GM12878 (cell line): ENCODE results near the gene MIA. TPM values are rescaled to one million over a fixed set of nuclear protein-coding genes. Genes with fewer than 3 reads are reported as not detected.

Source experiments
- ATAC-seq: fragments of 200-7000 bp; cut with Tn5 transposase; 3 replicates; pipeline ENCODE4 v1.9.1; 2020; ENCODE audit warnings: mild to moderate bottlenecking, moderate library complexity
- BruUV-seq: library from RNA; stranded (reverse); fragments of 400-500 nt; replicated peaks from 2 replicates; lab custom pipeline; 2021; lab: Mats Ljungman, UMichigan
- CTCF ChIA-PET: fragments of 300-600 bp; sonication (Branson Sonifier 250); formaldehyde crosslinking; extraction: SDS; loops from one replicate; lab custom pipeline; 2021; ENCODE audit warnings: inconsistent platforms; lab: Yijun Ruan, JAX
- POLR2A ChIA-PET: fragments of 350-600 bp; formaldehyde crosslinking; extraction: SDS; loops from one replicate; lab custom pipeline; 2021; ENCODE audit warnings: inconsistent platforms; lab: Charles Lee
- RAD21 ChIA-PET: fragments of 300-600 bp; sonication (Branson Sonifier 250); formaldehyde crosslinking; loops from one replicate; lab custom pipeline; 2023; ENCODE audit warnings: antibody characterized with exemption; ENCODE audit not compliant: unreplicated experiment; lab: Charles Lee
- SMC1A ChIA-PET: fragments of 300-600 bp; sonication (Branson Sonifier 250); formaldehyde crosslinking; loops from one replicate; lab custom pipeline; 2023; ENCODE audit not compliant: unreplicated experiment, uncharacterized antibody; lab: Charles Lee
- DNase-seq: peaks from one replicate; pipeline ENCODE4 v3.0.0-alpha.2; 2011; ENCODE audit warnings: low read depth, low spot score
- FAIRE-seq: peaks from 3 replicates; lab custom pipeline; 2011; peaks lifted over from hg19 to GRCh38; lab: Jason Lieb, UNC
- H2AFZ ChIP-seq: 2 replicates; pipeline ENCODE4 v1.6.0; 2011; ENCODE audit warnings: low read depth, low read length, control low read depth; ENCODE audit not compliant: control insufficient read depth
- H3K27ac ChIP-seq: 2 replicates; pipeline ENCODE4 v1.5.1; 2011; ENCODE audit warnings: control low read depth; ENCODE audit not compliant: control insufficient read depth, insufficient read depth
- H3K27me3 ChIP-seq, 2 experiments: replicated peaks in 1 of 2; 2 replicates each; pipeline versions ENCODE4 v1.6.0 to v1.6.1; 2011; ENCODE audit warnings: low read length in 1 of 2; ENCODE audit not compliant: control insufficient read depth in 2 of 2, insufficient read depth in 2 of 2
- H3K36me3 ChIP-seq, 2 experiments: 2 replicates each; pipeline ENCODE4 v1.5.1; 2011; ENCODE audit warnings: low read length in 1 of 2; ENCODE audit not compliant: control insufficient read depth in 2 of 2, insufficient read depth in 2 of 2
- H3K4me1 ChIP-seq: 2 replicates; pipeline ENCODE4 v1.6.1; 2011; ENCODE audit warnings: mild to moderate bottlenecking, low read length, moderate library complexity, mixed read lengths; ENCODE audit not compliant: control insufficient read depth, insufficient read depth
- H3K4me2 ChIP-seq: 2 replicates; pipeline ENCODE4 v1.6.0; 2011; ENCODE audit warnings: control low read depth; ENCODE audit not compliant: control insufficient read depth, insufficient read depth
- H3K4me3 ChIP-seq: fragments of 200-600 bp; sonication (generic); 2 replicates; pipeline ENCODE4 v1.5.1; 2016
- H3K79me2 ChIP-seq: 2 replicates; pipeline ENCODE4 v1.6.0; 2011; ENCODE audit warnings: low read length; ENCODE audit not compliant: control insufficient read depth, insufficient read depth
- H3K9ac ChIP-seq: 2 replicates; pipeline ENCODE4 v1.8.0; 2011; ENCODE audit warnings: low read length, control low read depth, mixed read lengths; ENCODE audit not compliant: control insufficient read depth, insufficient read depth
- H3K9me3 ChIP-seq: replicated peaks from 3 replicates; pipeline ENCODE4 v1.5.1; 2011; ENCODE audit warnings: mild to moderate bottlenecking, low read length; ENCODE audit not compliant: control insufficient read depth, insufficient read depth
- H4K20me1 ChIP-seq: 2 replicates; pipeline ENCODE4 v1.6.0; 2011; ENCODE audit not compliant: control insufficient read depth, insufficient read depth
- ATF7 ChIP-seq: fragments of 450-650 bp; IDR thresholded peaks from 2 replicates; pipeline ENCODE4 v1.6.1; 2016; ENCODE audit warnings: low read depth, mild to moderate bottlenecking
- BCLAF1 ChIP-seq: fragments of 450-650 bp; IDR thresholded peaks from 2 replicates; pipeline ENCODE4 v1.6.1; 2017; ENCODE audit warnings: antibody characterized with exemption, mild to moderate bottlenecking, moderate library complexity
- CREB1 ChIP-seq: IDR thresholded peaks from 2 replicates; pipeline ENCODE4 v1.6.1; 2012; ENCODE audit warnings: low read depth, mild to moderate bottlenecking, inconsistent platforms
- E2F4 ChIP-seq: IDR thresholded peaks from 2 replicates; pipeline ENCODE4 v1.6.1; 2012; ENCODE audit warnings: low read depth, low read length, improper control_type of control experiment
- EZH2 ChIP-seq: IDR thresholded peaks from 2 replicates; pipeline ENCODE4 v1.6.1; 2012; ENCODE audit warnings: low read depth, mild to moderate bottlenecking, control low read depth, inconsistent platforms, low read length, borderline replicate concordance; ENCODE audit not compliant: control insufficient read depth
- SUZ12 ChIP-seq: fragments of 200-600 bp; sonication (generic); IDR thresholded peaks from one replicate; pipeline ENCODE4 v1.6.1; 2018; ENCODE audit warnings: antibody characterized with exemption, mild to moderate bottlenecking; ENCODE audit not compliant: unreplicated experiment
- WGBS: methylation state at CpG from one replicate; pipeline ENCODE4 v1.1.6; 2016; ENCODE audit warnings: low lambda C conversion rate; ENCODE audit not compliant: insufficient replicate concordance, insufficient coverage; ENCODE audit errors: missing lambda C conversion rate; 5-methylcytosine and 5-hydroxymethylcytosine counted together
- in situ Hi-C: fragments of 300-500 bp; cut with MboI; formaldehyde crosslinking; loops from 9 replicates; pipeline ENCODE4 v1.14.3; 2018; ENCODE audit warnings: mixed read lengths
- intact Hi-C: fragments of 100-400 bp; cut with micrococcal nuclease; formaldehyde crosslinking; loops from one replicate; pipeline ENCODE4 v1.14.2; 2022; ENCODE audit not compliant: unreplicated experiment
- polyA plus RNA-seq, 11 experiments: library from polyadenylated mRNA; depleted of rRNA in 4 of 11; unstranded in 6 of 11; stranded (reverse) in 5 of 11; fragments of >200 nt; fragmentation: Nextera tagmentation in 4 of 11; fragmentation: Illumina TruSeq in 1 of 11; extraction: Ambion mirVana in 4 of 11; extraction: Trizol in 1 of 11; gene quantifications; 1 replicate in 1 of 11; 2 replicates in 10 of 11; pipeline versions ENCODE4 v1.2.1 to v1.2.3, GENCODE V29; 2011 to 2016; ENCODE audit warnings: inconsistent platforms in 2 of 11, missing spikeins in 2 of 11, low read depth in 1 of 11
- total RNA-seq, 4 experiments: library from RNA; depleted of rRNA in 3 of 4; stranded (reverse); fragments of >200 nt in 3 of 4; fragmentation: Illumina TruSeq in 1 of 4; extraction: Trizol in 1 of 4; gene quantifications; 2 replicates each; pipeline versions ENCODE4 v1.2.1 to v1.2.3, GENCODE V29; 2013 to 2021

Gene MIA
- total and polyA plus RNA-seq, 10 of the 15 experiments (the other 5 are each of a cell fraction or from before 2014, with no cell fraction given), result 0.16 to 2.7 (median 1.4) TPM; not detected in 3

GRCh38 chr19:40733149-40733548, 42.2 kb upstream of the MIA start (continued):
- TF ChIP-seq BCLAF1 (no peak), SUZ12 (no peak)

GRCh38 chr19:40735013-40735771, 40.1 kb upstream of the MIA start:
- ChIA-PET RAD21 (interaction anchor here (0.6 kb wide), 1 partner anchor 8 kb away, joined by 3 read pairs; no protein-coding TSS in a partner anchor), POLR2A (interaction anchor here (0.7 kb wide), 1 partner anchor 18 kb away, joined by 3 read pairs; the partner anchor contains the start of gene ITPKC), SMC1A (no interaction called here), CTCF (interaction anchor here (2.5 kb wide), 1 partner anchor 84 kb away, joined by 9 read pairs; no protein-coding TSS in a partner anchor)
- no peaks in the 10 kb centered on the region for H3K79me2 ChIP-seq
- no peak overlapping the region for H3K4me3 ChIP-seq
- no peaks in the 10 kb centered on the region for H3K9me3 ChIP-seq
- in situ Hi-C loops (no loop called here), intact Hi-C loops (no loop called here)
- H3K27me3 ChIP-seq, result no peaks in the 10 kb centered on the region
- H3K9ac ChIP-seq, result no peak overlapping the region
- no peaks in the 10 kb centered on the region for H4K20me1 ChIP-seq
- H3K27ac ChIP-seq, result no peak overlapping the region
- DNase-seq (no peak), ATAC-seq (no peak), FAIRE-seq (no peak)
- H2AFZ ChIP-seq, result no peak overlapping the region
- 87% methylated on average over 8 of the region's 11 CpGs for WGBS
- no peaks in the 10 kb centered on the region for H3K4me1 ChIP-seq
- TF ChIP-seq ATF7 (no peak), EZH2 (no peak), CREB1 (no peak), E2F4 (no peak)
- H3K4me2 ChIP-seq, result no peak overlapping the region
- BruUV-seq, result no TSS peak
- peaks cover 1 to 3% of the 10 kb centered on the region in 2 experiments; a peak in 3 of 4 replicates for H3K36me3 ChIP-seq
